ENCODE data around the gene SOCS2. TPM values are rescaled to one million over a fixed set of nuclear protein-coding genes. Genes with fewer than 3 reads are reported as not detected.

The SOCS2 gene
- total RNA-seq, 4 donors from 2014 or later: 6.6 to 16.7 (median 10.2) TPM

- 2% methylated on average over 22 of the region's 37 CpGs for WGBS
- peaks cover 8% of the 10 kb centered on the region for H3K27me3 ChIP-seq
- TF ChIP-seq CTCF (IDR thresholded peaks at IDR 0.05) (no peak), EP300 (IDR thresholded peaks at IDR 0.05) (no peak), POLR2A (IDR thresholded peaks at IDR 0.05) (peak in 1 of 2 donors; percentile 70), POLR2AphosphoS5 (IDR thresholded peaks at IDR 0.05) (peak in 1 of 3 donors; percentile 38)
- no peaks in the 10 kb centered on the region for H3K36me3 ChIP-seq
- no peaks in the 10 kb centered on the region for H3K9me3 ChIP-seq
- H3K4me3 ChIP-seq: peak overlapping the region; percentile 55
- H3K27ac ChIP-seq: peak overlapping the region; percentile 68
- peak; percentile 88 to 93 for DNase-seq (ENCODE audit: low spot score in 2 of 2)
- H3K4me1 ChIP-seq: peaks cover 14% of the 10 kb centered on the region
Observed at GRCh38 chr12:93591137-93591868, 18.8 kb downstream of the SOCS2 start.

- 82% methylated on average over 6 of the region's 6 CpGs for WGBS
- H3K4me3 ChIP-seq: no peak overlapping the region
- no peak for DNase-seq (ENCODE audit: low spot score in 2 of 2)
- H3K36me3 ChIP-seq: no peaks in the 10 kb centered on the region
- no peak for TF ChIP-seq POLR2AphosphoS5 (IDR thresholded peaks at IDR 0.05)
- TF ChIP-seq POLR2A (IDR thresholded peaks at IDR 0.05): no peak
- TF ChIP-seq EP300 (IDR thresholded peaks at IDR 0.05): no peak
- TF ChIP-seq CTCF (IDR thresholded peaks at IDR 0.05): no peak
- no peak overlapping the region for H3K27ac ChIP-seq
- peaks cover 8% of the 10 kb centered on the region for H3K27me3 ChIP-seq
- no peaks in the 10 kb centered on the region for H3K9me3 ChIP-seq
- peaks cover 14% of the 10 kb centered on the region for H3K4me1 ChIP-seq
Observed at GRCh38 chr12:93592641-93593406, 20.3 kb downstream of the SOCS2 start.

- H3K27me3 ChIP-seq: peaks cover 8% of the 10 kb centered on the region
- TF ChIP-seq POLR2AphosphoS5 (IDR thresholded peaks at IDR 0.05) (no peak), CTCF (IDR thresholded peaks at IDR 0.05) (no peak), POLR2A (IDR thresholded peaks at IDR 0.05) (no peak), EP300 (IDR thresholded peaks at IDR 0.05) (no peak)
- H3K27ac ChIP-seq: no peak overlapping the region
- peak overlapping the region; percentile 8 for H3K4me3 ChIP-seq
- 75% methylated on average over 2 of the region's 2 CpGs for WGBS
- H3K36me3 ChIP-seq: no peaks in the 10 kb centered on the region
- peaks cover 14% of the 10 kb centered on the region for H3K4me1 ChIP-seq
- no peaks in the 10 kb centered on the region for H3K9me3 ChIP-seq
- no peak for DNase-seq (ENCODE audit: low spot score in 2 of 2)
Observed at GRCh38 chr12:93593843-93594242, 21.4 kb downstream of the SOCS2 start.

GRCh38 chr12:93594766-93595311, 22.4 kb downstream of the SOCS2 start:
- no peak for DNase-seq (ENCODE audit: low spot score in 2 of 2)
- WGBS: 68% methylated on average over 6 of the region's 6 CpGs
- Histone ChIP-seq H3K27ac (no peak overlapping the region), H3K9me3 (no peaks in the 10 kb centered on the region), H3K4me1 (peaks cover 14% of the 10 kb centered on the region), H3K27me3 (peaks cover 8% of the 10 kb centered on the region), H3K36me3 (no peaks in the 10 kb centered on the region), H3K4me3 (no peak overlapping the region)
- TF ChIP-seq CTCF (IDR thresholded peaks at IDR 0.05) (no peak), POLR2AphosphoS5 (IDR thresholded peaks at IDR 0.05) (no peak), EP300 (IDR thresholded peaks at IDR 0.05) (no peak), POLR2A (IDR thresholded peaks at IDR 0.05) (no peak)

GRCh38 chr12:93595351-93595750, 22.9 kb downstream of the SOCS2 start:
- Histone ChIP-seq H3K9me3 (no peaks in the 10 kb centered on the region), H3K27me3 (peaks cover 4% of the 10 kb centered on the region), H3K27ac (no peak overlapping the region), H3K36me3 (no peaks in the 10 kb centered on the region), H3K4me1 (peaks cover 14% of the 10 kb centered on the region), H3K4me3 (no peak overlapping the region)
- no peak for DNase-seq (ENCODE audit: low spot score in 2 of 2)
- WGBS: 72% methylated on average over 3 of the region's 3 CpGs
- no peak for TF ChIP-seq CTCF (IDR thresholded peaks at IDR 0.05)
- no peak for TF ChIP-seq EP300 (IDR thresholded peaks at IDR 0.05)
- no peak for TF ChIP-seq POLR2A (IDR thresholded peaks at IDR 0.05)
- TF ChIP-seq POLR2AphosphoS5 (IDR thresholded peaks at IDR 0.05): no peak
